Neutrophil (primary cell): ENCODE data around the gene MTMR2.

Source experiments
- H3K27ac ChIP-seq: fragments of 200-600 bp; sonication (generic); 2 replicates; pipeline ENCODE4 v1.5.1; 2016; ENCODE audit warnings: mild to moderate bottlenecking, moderate library complexity
- H3K27me3 ChIP-seq: fragments of 200-600 bp; sonication (generic); 2 replicates; pipeline ENCODE4 v1.6.0; 2016; ENCODE audit warnings: mild to moderate bottlenecking
- H3K36me3 ChIP-seq: fragments of 200-600 bp; sonication (generic); 2 replicates; pipeline ENCODE4 v1.5.1; 2017
- H3K4me1 ChIP-seq, 2 experiments: fragments of 200-600 bp in 1 of 2; sonication (generic) in 1 of 2; 1 replicate in 1 of 2; 2 replicates in 1 of 2; pipeline versions ENCODE4 v1.5.1 to v1.6.1; 2013 to 2016; ENCODE audit warnings: low read depth in 1 of 2, low read length in 1 of 2, mild to moderate bottlenecking in 1 of 2, moderate library complexity in 1 of 2; ENCODE audit not compliant: control insufficient read depth in 1 of 2, insufficient read depth in 1 of 2
- H3K4me3 ChIP-seq, 2 experiments: fragments of 200-600 bp in 1 of 2; sonication (generic) in 1 of 2; 1 replicate in 1 of 2; 2 replicates in 1 of 2; pipeline ENCODE4 v1.5.1; 2013 to 2016; ENCODE audit warnings: low read depth in 1 of 2, low read length in 1 of 2, mild to moderate bottlenecking in 1 of 2, moderate library complexity in 1 of 2
- H3K9me3 ChIP-seq: fragments of 200-600 bp; sonication (generic); 2 replicates; pipeline ENCODE4 v1.5.1; 2016
- CTCF ChIP-seq: fragments of 200-600 bp; sonication (generic); IDR thresholded peaks from 2 replicates; pipeline ENCODE4 v1.5.1; 2016; ENCODE audit warnings: antibody characterized with exemption

MTMR2 gene

GRCh38 chr11:95907476-95907875 is 16.4 kb downstream of the MTMR2 start:
- Histone ChIP-seq H3K4me3 (no peak overlapping the region), H3K4me1 (no peaks in the 10 kb centered on the region), H3K36me3 (no peaks in the 10 kb centered on the region), H3K27me3 (no peaks in the 10 kb centered on the region), H3K9me3 (no peaks in the 10 kb centered on the region), H3K27ac (no peak overlapping the region)
- TF ChIP-seq CTCF, result no peak

- Histone ChIP-seq H3K4me1 (no peaks in the 10 kb centered on the region), H3K36me3 (no peaks in the 10 kb centered on the region), H3K27me3 (no peaks in the 10 kb centered on the region), H3K9me3 (no peaks in the 10 kb centered on the region), H3K27ac (no peak overlapping the region), H3K4me3 (no peak overlapping the region)
- TF ChIP-seq CTCF, result no peak
Observed at GRCh38 chr11:95904009-95904650, 19.8 kb downstream of the MTMR2 start.

GRCh38 chr11:95898782-95899181 is 25.1 kb downstream of the MTMR2 start:
- Histone ChIP-seq H3K36me3 (no peaks in the 10 kb centered on the region), H3K4me3 (no peak overlapping the region), H3K27me3 (no peaks in the 10 kb centered on the region), H3K4me1 (no peaks in the 10 kb centered on the region), H3K9me3 (no peaks in the 10 kb centered on the region), H3K27ac (no peak overlapping the region)
- TF ChIP-seq CTCF, result no peak

GRCh38 chr11:95897731-95898130 is 26.2 kb downstream of the MTMR2 start:
- Histone ChIP-seq H3K36me3 (no peaks in the 10 kb centered on the region), H3K4me3 (no peak overlapping the region), H3K4me1 (no peaks in the 10 kb centered on the region), H3K27me3 (no peaks in the 10 kb centered on the region), H3K9me3 (no peaks in the 10 kb centered on the region), H3K27ac (no peak overlapping the region)
- no peak for TF ChIP-seq CTCF

- no peak for TF ChIP-seq CTCF
- Histone ChIP-seq H3K27ac (no peak overlapping the region), H3K36me3 (no peaks in the 10 kb centered on the region), H3K4me3 (no peak overlapping the region), H3K4me1 (no peaks in the 10 kb centered on the region), H3K27me3 (no peaks in the 10 kb centered on the region), H3K9me3 (no peaks in the 10 kb centered on the region)
Observed at GRCh38 chr11:95895815-95896214, 28.1 kb downstream of the MTMR2 start.
